ENCODE results near the gene ITGA2.
A peak's percentile ranks its signal among the peaks of the same experiment; 100 is the strongest.
"Not testable (repeated sequence)": the region's sequence is repeated elsewhere in the genome, so short reads cannot be mapped to it uniquely, and the experiment has no call there.

Gene ITGA2

GRCh38 chr5:52989025-52989780 lies at the start of gene ITGA2:
Gene ITGA2 (plus strand): TSS chr5:52989352. CDS start chr5:52989469, 117 bp downstream.
- DNase-seq (ENCODE audit: low read depth): no peak

GRCh38 chr5:52943285-52943684 lies 45.9 kb upstream of the ITGA2 start:
- no peak for DNase-seq (ENCODE audit: low read depth)

- DNase-seq (ENCODE audit: low read depth): no peak
These were observed 45.3 kb upstream of the ITGA2 start for GRCh38 chr5:52943808-52944207.

GRCh38 chr5:52945040-52945439 lies 44.1 kb upstream of the ITGA2 start:
- DNase-seq (ENCODE audit: low read depth): no peak

- DNase-seq (ENCODE audit: low read depth): no peak
These were observed 41.9 kb upstream of the ITGA2 start for GRCh38 chr5:52947208-52947607.

- no peak for DNase-seq (ENCODE audit: low read depth)
These were observed 41.3 kb upstream of the ITGA2 start for GRCh38 chr5:52947851-52948250.

- DNase-seq (ENCODE audit: low read depth): peak; percentile 35
These were observed 40.6 kb upstream of the ITGA2 start for GRCh38 chr5:52948418-52949076.

GRCh38 chr5:52950686-52951085 lies 38.5 kb upstream of the ITGA2 start:
- no peak for DNase-seq (ENCODE audit: low read depth)

GRCh38 chr5:52952483-52952882 lies 36.7 kb upstream of the ITGA2 start:
- DNase-seq (ENCODE audit: low read depth): no peak

GRCh38 chr5:52956014-52956413 lies 33.1 kb upstream of the ITGA2 start:
- DNase-seq (ENCODE audit: low read depth): no peak

- no peak for DNase-seq (ENCODE audit: low read depth)
These were observed 32.0 kb upstream of the ITGA2 start for GRCh38 chr5:52956915-52957747.

- DNase-seq (ENCODE audit: low read depth): no peak
These were observed 27.9 kb upstream of the ITGA2 start for GRCh38 chr5:52961274-52961681.

- no peak for DNase-seq (ENCODE audit: low read depth)
These were observed 25.5 kb upstream of the ITGA2 start for GRCh38 chr5:52963636-52964035.

- no peak for DNase-seq (ENCODE audit: low read depth)
These were observed 25.0 kb upstream of the ITGA2 start for GRCh38 chr5:52964138-52964537.

GRCh38 chr5:52976157-52976556 lies 13.0 kb upstream of the ITGA2 start:
- not testable (repeated sequence) for DNase-seq (ENCODE audit: low read depth)

- no peak for DNase-seq (ENCODE audit: low read depth)
These were observed 11.8 kb upstream of the ITGA2 start for GRCh38 chr5:52977264-52977897.

GRCh38 chr5:52981507-52981906 lies 7.6 kb upstream of the ITGA2 start:
- no peak for DNase-seq (ENCODE audit: low read depth)

- no peak for DNase-seq (ENCODE audit: low read depth)
These were observed 5.2 kb upstream of the ITGA2 start for GRCh38 chr5:52983731-52984636.

GRCh38 chr5:52985306-52985705 lies 3.8 kb upstream of the ITGA2 start:
- DNase-seq (ENCODE audit: low read depth): no peak

GRCh38 chr5:52987711-52988331 lies 1.3 kb upstream of the ITGA2 start:
- DNase-seq (ENCODE audit: low read depth): no peak

Data from activated T-cell treated with anti-CD3 and anti-CD28 coated beads for 1 hour (primary cell).